ENCODE data around the gene SHISA9. TPM values are rescaled to one million over a fixed set of nuclear protein-coding genes. Genes with fewer than 3 reads are reported as not detected.

SHISA9 gene
- total RNA-seq, 2 experiments from 2014 or later, result not detected

DNA sequence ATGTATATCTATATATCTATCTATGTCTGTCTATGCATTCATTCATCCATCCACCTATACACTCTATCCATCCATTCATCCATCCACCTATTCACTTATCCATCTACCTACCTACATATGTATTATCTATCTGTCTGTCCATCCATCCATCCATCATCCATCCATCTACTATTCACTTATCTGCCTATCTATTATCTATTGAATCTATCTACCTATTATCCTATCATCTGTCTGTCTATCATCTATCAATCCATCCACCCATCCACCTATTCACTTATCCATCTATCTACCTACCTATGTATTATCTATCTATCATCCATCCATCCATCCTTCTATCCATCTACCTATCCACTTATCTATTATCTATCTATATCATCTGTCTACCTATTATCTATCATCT is 302.3 kb downstream of the SHISA9 start:
- Mint-ChIP-seq H3K9me3 (no peaks in the 10 kb centered on the region), H3K4me1 (ENCODE audit: low read depth) (no peaks in the 10 kb centered on the region), H3K4me3 (no peak overlapping the region), H3K27me3 (ENCODE audit: low read depth) (no peaks in the 10 kb centered on the region), H3K36me3 (ENCODE audit: low read depth) (no peaks in the 10 kb centered on the region), H3K27ac (no peak overlapping the region)
- intact Hi-C loops (cut with micrococcal nuclease), result no loop called here
- DNase-seq, result no peak
- CTCF ChIA-PET, result interaction anchor here (0.6 kb wide), 1 partner anchor 422 kb away, joined by 3 read pairs; no protein-coding TSS in a partner anchor

DNA sequence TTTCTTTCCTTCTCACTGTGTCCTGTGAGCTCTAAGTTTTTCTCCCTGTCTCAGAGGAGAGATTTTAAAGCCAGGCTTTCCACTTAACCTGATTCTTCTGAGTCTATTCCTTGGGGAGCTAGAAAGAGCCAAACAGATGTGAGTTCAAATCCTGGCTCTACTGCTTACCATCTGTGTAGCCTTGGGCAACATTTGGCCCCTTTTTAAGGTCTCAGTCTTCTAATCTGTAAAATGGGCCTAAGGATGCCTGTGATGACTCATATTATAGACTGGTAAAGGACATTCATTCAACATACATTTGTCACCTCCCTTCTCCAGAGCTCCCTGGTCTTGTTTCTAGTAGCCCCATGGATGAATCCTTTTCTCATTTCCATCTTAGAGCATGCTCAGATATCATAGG is 304.0 kb downstream of the SHISA9 start:
- no peaks in the 10 kb centered on the region for H3K4me1 Mint-ChIP-seq (ENCODE audit: low read depth)
- no peaks in the 10 kb centered on the region for H3K36me3 Mint-ChIP-seq (ENCODE audit: low read depth)
- H3K4me3 Mint-ChIP-seq, result no peak overlapping the region
- CTCF ChIA-PET, result no interaction called here
- DNase-seq, result no peak
- intact Hi-C loops (cut with micrococcal nuclease), result no loop called here
- no peaks in the 10 kb centered on the region for H3K27me3 Mint-ChIP-seq (ENCODE audit: low read depth)
- H3K9me3 Mint-ChIP-seq, result no peaks in the 10 kb centered on the region
- H3K27ac Mint-ChIP-seq, result no peak overlapping the region

DNA sequence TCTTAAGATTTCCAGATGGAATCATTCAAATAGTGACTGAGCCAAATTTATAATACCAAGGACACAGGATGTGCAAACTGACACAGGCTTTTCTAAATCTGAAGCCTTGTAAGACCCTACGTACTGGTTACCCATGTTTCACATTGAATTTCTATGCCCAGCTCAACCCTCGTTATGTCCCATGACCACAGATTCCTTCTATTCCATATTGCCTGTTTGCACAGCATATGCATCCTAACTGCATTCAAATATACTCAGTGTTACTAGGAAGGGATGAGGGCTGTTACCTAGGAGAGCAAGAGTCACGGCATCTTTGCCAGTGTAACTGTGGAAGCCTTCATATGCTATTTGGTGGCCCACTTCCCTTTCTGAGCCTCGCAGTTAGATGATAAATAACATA is 305.2 kb downstream of the SHISA9 start:
- no peaks in the 10 kb centered on the region for H3K4me1 Mint-ChIP-seq (ENCODE audit: low read depth)
- H3K27ac Mint-ChIP-seq, result no peak overlapping the region
- H3K4me3 Mint-ChIP-seq, result no peak overlapping the region
- intact Hi-C loops (cut with micrococcal nuclease), result no loop called here
- no peak for DNase-seq
- CTCF ChIA-PET, result no interaction called here
- no peaks in the 10 kb centered on the region for H3K27me3 Mint-ChIP-seq (ENCODE audit: low read depth)
- no peaks in the 10 kb centered on the region for H3K36me3 Mint-ChIP-seq (ENCODE audit: low read depth)
- H3K9me3 Mint-ChIP-seq, result no peaks in the 10 kb centered on the region

DNA sequence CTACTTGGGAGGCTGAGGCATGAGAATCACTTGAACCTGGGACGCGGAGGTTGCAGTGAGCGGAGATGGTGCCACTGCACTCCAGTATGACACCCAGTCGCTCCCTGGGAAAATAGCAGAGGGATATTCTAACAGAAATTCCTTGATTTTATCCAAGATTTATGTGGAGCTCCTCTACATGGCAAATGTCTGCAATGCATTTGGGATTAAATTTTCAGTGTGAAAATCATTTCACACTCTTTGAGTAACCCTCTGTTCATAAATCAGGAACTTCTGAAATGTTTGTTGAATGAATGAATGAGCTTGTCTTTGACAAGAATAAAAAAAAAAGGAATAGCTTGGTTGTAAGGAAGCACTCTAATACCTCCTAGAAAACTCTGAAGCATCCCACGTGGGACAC is 305.8 kb downstream of the SHISA9 start:
- H3K27me3 Mint-ChIP-seq (ENCODE audit: low read depth), result no peaks in the 10 kb centered on the region
- no peak overlapping the region for H3K4me3 Mint-ChIP-seq
- no peak for DNase-seq
- CTCF ChIA-PET, result no interaction called here
- no peak overlapping the region for H3K27ac Mint-ChIP-seq
- intact Hi-C loops (cut with micrococcal nuclease), result no loop called here
- H3K36me3 Mint-ChIP-seq (ENCODE audit: low read depth), result no peaks in the 10 kb centered on the region
- H3K4me1 Mint-ChIP-seq (ENCODE audit: low read depth), result no peaks in the 10 kb centered on the region
- no peaks in the 10 kb centered on the region for H3K9me3 Mint-ChIP-seq

DNA sequence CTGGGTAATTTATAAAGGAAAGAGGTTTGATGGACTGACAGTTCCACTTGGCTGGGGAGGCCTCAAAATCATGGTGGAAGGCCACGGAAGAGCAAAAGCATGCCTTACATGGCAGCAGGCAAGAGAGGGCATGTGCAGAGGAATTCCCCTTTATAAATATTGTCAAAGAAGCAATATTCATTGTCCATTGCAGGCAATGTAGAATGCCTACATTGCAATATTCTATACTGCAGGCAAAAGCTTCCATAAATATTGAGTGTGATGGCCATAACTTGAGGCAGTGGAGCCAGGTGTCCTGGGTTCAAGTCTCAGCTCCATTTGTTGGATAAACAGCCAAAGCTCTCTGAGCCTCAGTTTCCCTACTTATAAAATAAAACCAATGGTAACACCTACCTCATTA is 322.3 kb downstream of the SHISA9 start:
- Mint-ChIP-seq H3K4me1 (ENCODE audit: low read depth) (no peaks in the 10 kb centered on the region), H3K4me3 (no peak overlapping the region), H3K27me3 (ENCODE audit: low read depth) (no peaks in the 10 kb centered on the region), H3K27ac (no peak overlapping the region), H3K9me3 (peaks cover 3% of the 10 kb centered on the region), H3K36me3 (ENCODE audit: low read depth) (no peaks in the 10 kb centered on the region)
- CTCF ChIA-PET, result interaction anchor here (0.6 kb wide), 1 partner anchor 1009 kb away, joined by 4 read pairs; no protein-coding TSS in a partner anchor
- intact Hi-C loops (cut with micrococcal nuclease), result no loop called here
- DNase-seq, result no peak

DNA sequence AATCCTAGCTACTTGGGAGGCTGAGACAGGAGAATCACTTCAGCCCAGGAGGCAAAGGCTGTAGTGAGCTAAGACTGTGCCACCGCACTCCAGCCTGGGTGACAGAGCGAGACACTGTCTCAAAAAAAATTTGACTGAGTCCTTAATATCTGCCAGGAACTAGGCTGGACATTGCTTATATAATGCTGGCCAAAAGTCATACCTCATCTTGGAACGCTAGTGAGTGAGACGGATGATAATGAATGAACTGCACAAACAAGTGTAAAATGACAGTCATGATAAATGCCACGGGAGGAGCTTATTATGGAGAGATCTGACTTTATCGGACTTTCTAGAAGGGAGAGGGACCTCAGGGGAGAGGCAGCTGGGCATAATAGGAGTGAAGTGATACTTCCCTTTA is 327.6 kb downstream of the SHISA9 start:
- Mint-ChIP-seq H3K9me3 (peaks cover 3% of the 10 kb centered on the region), H3K27ac (no peak overlapping the region), H3K4me3 (no peak overlapping the region), H3K36me3 (ENCODE audit: low read depth) (no peaks in the 10 kb centered on the region), H3K4me1 (ENCODE audit: low read depth) (no peaks in the 10 kb centered on the region), H3K27me3 (ENCODE audit: low read depth) (no peaks in the 10 kb centered on the region)
- no peak for DNase-seq
- CTCF ChIA-PET, result no interaction called here
- intact Hi-C loops (cut with micrococcal nuclease), result no loop called here

DNA sequence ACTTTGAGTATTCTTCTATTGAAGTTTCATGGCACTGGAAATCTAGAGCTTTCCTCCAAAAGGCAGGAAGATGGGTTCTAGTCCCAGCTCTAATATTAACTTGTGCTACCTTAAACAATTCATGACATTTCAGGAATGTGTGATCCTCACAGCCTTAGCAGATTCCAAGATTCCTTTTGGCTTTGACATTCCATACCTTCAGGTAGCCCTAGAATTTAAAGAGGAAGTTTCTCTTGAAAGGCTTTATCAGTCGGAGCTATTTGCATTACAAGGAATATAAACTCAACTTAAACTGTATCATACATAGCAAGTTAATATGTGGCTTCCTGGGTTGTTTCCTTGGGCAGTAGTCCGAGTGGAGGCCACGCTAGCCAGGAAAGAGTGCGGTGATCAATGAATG is 330.0 kb downstream of the SHISA9 start:
- H3K4me3 Mint-ChIP-seq, result no peak overlapping the region
- H3K27ac Mint-ChIP-seq, result no peak overlapping the region
- no peaks in the 10 kb centered on the region for H3K4me1 Mint-ChIP-seq (ENCODE audit: low read depth)
- no peak for DNase-seq
- no peaks in the 10 kb centered on the region for H3K27me3 Mint-ChIP-seq (ENCODE audit: low read depth)
- intact Hi-C loops (cut with micrococcal nuclease), result no loop called here
- peaks cover 3% of the 10 kb centered on the region for H3K9me3 Mint-ChIP-seq
- H3K36me3 Mint-ChIP-seq (ENCODE audit: low read depth), result peaks cover 1% of the 10 kb centered on the region
- CTCF ChIA-PET, result no interaction called here

DNA sequence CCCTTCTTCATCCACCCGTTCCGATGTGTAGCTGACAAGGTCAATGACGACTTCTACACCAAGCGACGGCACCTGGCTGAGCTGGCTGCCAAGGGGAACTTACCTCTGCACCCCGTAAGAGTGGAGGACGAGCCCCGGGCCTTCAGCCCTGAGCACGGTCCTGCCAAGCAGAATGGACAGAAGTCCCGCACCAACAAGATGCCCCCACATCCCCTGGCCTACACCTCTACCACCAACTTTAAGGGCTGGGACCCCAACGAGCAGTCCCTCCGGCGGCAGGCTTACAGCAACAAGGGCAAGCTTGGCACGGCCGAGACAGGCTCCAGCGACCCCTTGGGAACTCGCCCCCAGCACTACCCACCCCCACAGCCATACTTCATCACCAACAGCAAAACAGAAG is 333.6 kb downstream of the SHISA9 start:
- peaks cover 1% of the 10 kb centered on the region for H3K36me3 Mint-ChIP-seq (ENCODE audit: low read depth)
- H3K4me3 Mint-ChIP-seq, result no peak overlapping the region
- CTCF ChIA-PET, result interaction anchor here (0.5 to 0.6 kb wide), 3 partner anchors 19 to 127 kb away, joined by 3 read pairs; no protein-coding TSS in a partner anchor
- H3K27me3 Mint-ChIP-seq (ENCODE audit: low read depth), result no peaks in the 10 kb centered on the region
- intact Hi-C loops (cut with micrococcal nuclease), result no loop called here
- no peak overlapping the region for H3K27ac Mint-ChIP-seq
- no peak for DNase-seq
- H3K9me3 Mint-ChIP-seq, result no peaks in the 10 kb centered on the region
- H3K4me1 Mint-ChIP-seq (ENCODE audit: low read depth), result no peaks in the 10 kb centered on the region

DNA sequence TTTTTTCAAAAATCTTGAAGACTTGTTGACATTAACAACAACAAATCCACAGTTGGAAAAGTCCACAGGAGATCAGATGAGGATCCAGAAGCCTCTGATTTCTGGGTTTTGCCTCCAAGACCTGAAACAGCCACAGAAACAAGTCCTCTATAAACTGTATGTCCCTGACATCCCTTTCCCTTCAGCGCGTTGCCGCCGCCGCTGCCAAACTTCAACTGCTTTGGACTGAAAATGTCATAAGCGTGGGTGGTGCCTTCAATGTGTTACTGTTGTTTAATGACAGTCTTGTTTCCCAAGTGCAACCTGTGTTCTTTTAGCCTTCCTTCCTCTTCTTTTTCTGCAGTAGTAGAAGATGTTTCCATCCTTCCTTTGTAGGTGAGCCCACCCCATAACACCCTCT is 334.9 kb downstream of the SHISA9 start:
- CTCF ChIA-PET, result no interaction called here

DNA sequence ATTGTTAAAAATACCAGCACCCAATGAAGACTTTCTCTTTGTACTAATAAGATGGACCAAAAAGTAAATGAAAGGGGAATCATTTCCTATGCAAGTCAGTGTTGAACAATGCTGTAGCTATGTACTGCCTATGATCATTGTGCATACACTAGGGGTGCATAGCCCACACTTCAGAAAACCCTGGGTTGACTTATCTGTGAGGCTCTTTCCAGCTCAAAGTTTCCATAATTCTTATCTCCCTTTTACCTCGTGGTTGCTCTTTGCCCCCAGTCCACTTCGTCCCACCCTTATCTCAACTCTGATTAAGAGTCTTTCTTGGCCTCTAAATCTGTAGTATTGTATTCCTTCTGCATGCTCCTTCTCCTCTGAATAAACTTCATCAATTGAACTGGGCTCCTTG is 336.8 kb downstream of the SHISA9 start:
- no peak overlapping the region for H3K27ac Mint-ChIP-seq
- H3K4me1 Mint-ChIP-seq (ENCODE audit: low read depth), result no peaks in the 10 kb centered on the region
- intact Hi-C loops (cut with micrococcal nuclease), result no loop called here
- DNase-seq, result no peak
- H3K27me3 Mint-ChIP-seq (ENCODE audit: low read depth), result no peaks in the 10 kb centered on the region
- H3K4me3 Mint-ChIP-seq, result no peak overlapping the region
- H3K36me3 Mint-ChIP-seq (ENCODE audit: low read depth), result peaks cover 1% of the 10 kb centered on the region
- CTCF ChIA-PET, result no interaction called here
- no peaks in the 10 kb centered on the region for H3K9me3 Mint-ChIP-seq

More for the DNA sequence above, 334.9 kb downstream of the SHISA9 start:
- no peaks in the 10 kb centered on the region for H3K9me3 Mint-ChIP-seq
- no peaks in the 10 kb centered on the region for H3K27me3 Mint-ChIP-seq (ENCODE audit: low read depth)
- H3K27ac Mint-ChIP-seq, result no peak overlapping the region
- H3K4me3 Mint-ChIP-seq, result no peak overlapping the region
- peaks cover 1% of the 10 kb centered on the region for H3K36me3 Mint-ChIP-seq (ENCODE audit: low read depth)
- intact Hi-C loops (cut with micrococcal nuclease), result no loop called here
- DNase-seq, result no peak
- no peaks in the 10 kb centered on the region for H3K4me1 Mint-ChIP-seq (ENCODE audit: low read depth)

DNA sequence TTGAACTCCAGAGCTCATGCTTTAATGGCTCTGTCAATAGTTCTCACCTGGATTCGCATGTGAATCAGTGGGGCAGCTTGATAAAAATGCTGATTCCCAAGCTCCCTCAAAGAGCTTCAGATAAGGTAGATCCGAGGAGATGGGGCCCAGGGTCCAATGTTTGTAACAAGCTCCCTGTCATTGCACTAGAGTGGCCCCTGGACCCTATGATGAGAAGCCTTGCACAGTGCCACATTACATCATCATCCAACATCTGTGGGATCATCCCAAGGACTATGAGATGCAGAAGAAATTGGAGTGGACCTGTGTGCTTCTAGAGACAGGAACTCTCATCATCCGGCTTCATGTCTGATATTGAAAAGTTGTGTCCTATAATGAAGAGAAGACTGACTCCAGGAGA is 340.8 kb downstream of the SHISA9 start:
- no peaks in the 10 kb centered on the region for H3K27me3 Mint-ChIP-seq (ENCODE audit: low read depth)
- H3K36me3 Mint-ChIP-seq (ENCODE audit: low read depth), result no peaks in the 10 kb centered on the region
- H3K4me1 Mint-ChIP-seq (ENCODE audit: low read depth), result no peaks in the 10 kb centered on the region
- H3K9me3 Mint-ChIP-seq, result peaks cover 2% of the 10 kb centered on the region
- intact Hi-C loops (cut with micrococcal nuclease), result no loop called here
- H3K4me3 Mint-ChIP-seq, result no peak overlapping the region
- DNase-seq, result no peak
- H3K27ac Mint-ChIP-seq, result no peak overlapping the region
- CTCF ChIA-PET, result no interaction called here

DNA sequence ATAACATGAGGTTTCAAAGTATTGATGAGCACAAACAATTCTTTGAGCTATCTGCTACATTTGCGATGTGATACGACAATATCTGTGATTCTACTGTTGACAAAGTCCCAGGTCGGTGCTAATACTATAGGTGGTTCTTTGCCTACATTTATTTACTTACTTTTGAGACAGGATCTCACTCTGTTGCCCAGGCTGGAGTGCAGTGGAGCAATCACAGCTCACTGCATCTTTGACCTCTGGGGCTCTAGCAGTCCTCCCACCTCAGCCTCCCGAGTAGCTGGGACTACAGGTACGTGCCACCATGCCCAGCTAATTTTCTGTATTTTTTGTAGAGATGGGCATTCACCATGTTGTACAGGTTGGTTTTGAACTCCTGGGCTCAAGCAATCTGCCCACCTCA is 343.4 kb downstream of the SHISA9 start:
- Mint-ChIP-seq H3K27ac (no peak overlapping the region), H3K9me3 (peaks cover 2% of the 10 kb centered on the region), H3K4me3 (no peak overlapping the region), H3K27me3 (ENCODE audit: low read depth) (no peaks in the 10 kb centered on the region), H3K4me1 (ENCODE audit: low read depth) (no peaks in the 10 kb centered on the region), H3K36me3 (ENCODE audit: low read depth) (no peaks in the 10 kb centered on the region)
- no peak for DNase-seq
- CTCF ChIA-PET, result interaction anchor here (0.6 kb wide), 1 partner anchor 446 kb away, joined by 4 read pairs; no protein-coding TSS in a partner anchor
- intact Hi-C loops (cut with micrococcal nuclease), result no loop called here

DNA sequence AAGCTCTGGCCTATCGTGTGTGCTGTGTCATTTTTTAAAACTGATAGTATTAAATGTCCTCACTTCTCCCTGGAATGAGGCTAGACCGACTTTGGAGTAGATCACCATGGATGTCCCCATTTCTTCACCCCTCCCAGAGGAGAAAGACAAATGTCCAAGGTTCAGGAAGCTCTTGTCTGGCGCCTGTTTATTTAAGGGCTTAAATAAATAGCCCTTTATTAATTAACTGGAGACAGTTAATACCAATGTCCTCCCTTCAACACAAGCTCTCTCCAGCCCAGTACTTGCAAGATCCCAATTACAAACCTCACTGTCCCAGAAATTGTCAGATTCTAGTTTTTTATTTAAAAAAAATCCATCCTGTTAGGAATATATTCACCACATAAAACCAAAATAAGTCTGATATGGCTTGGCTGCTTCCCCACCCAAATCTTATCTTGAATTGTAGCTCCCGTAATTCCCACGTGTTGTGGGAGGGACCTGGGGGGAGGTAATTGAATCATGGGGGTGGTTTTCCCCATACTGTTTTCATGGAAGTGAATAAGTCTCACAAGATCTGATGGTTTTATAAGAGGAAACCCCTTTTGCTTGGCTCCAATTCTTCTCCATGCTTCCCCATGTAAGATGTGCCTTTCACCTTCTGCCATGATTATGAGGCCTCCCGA is 344.4 kb downstream of the SHISA9 start:
- H3K27me3 Mint-ChIP-seq (ENCODE audit: low read depth), result no peaks in the 10 kb centered on the region
- CTCF ChIA-PET, result no interaction called here
- no peak for DNase-seq
- no peaks in the 10 kb centered on the region for H3K36me3 Mint-ChIP-seq (ENCODE audit: low read depth)
- intact Hi-C loops (cut with micrococcal nuclease), result no loop called here
- H3K4me3 Mint-ChIP-seq, result no peak overlapping the region
- no peaks in the 10 kb centered on the region for H3K4me1 Mint-ChIP-seq (ENCODE audit: low read depth)
- peaks cover 2% of the 10 kb centered on the region for H3K9me3 Mint-ChIP-seq
- no peak overlapping the region for H3K27ac Mint-ChIP-seq
